IgD-negative memory B cell (primary cell): ENCODE measurements around the gene PRR12. TPM values are rescaled to one million over a fixed set of nuclear protein-coding genes. Genes with fewer than 3 reads are reported as not detected.

Experiments used
- H3K27ac Mint-ChIP-seq, 3 donors: one replicate each; pipeline ENCODE4 v1.8.0; 2020 to 2022; ENCODE audit warnings: mild to moderate bottlenecking in 3 of 3, mixed read lengths in 3 of 3, moderate library complexity in 1 of 3
- H3K27me3 Mint-ChIP-seq: one replicate; pipeline ENCODE4 v1.8.0; 2021; ENCODE audit warnings: mixed read lengths
- H3K36me3 Mint-ChIP-seq: one replicate; pipeline ENCODE4 v1.8.0; 2020; ENCODE audit warnings: mild to moderate bottlenecking, mixed read lengths
- H3K4me1 Mint-ChIP-seq, 3 donors: one replicate each; pipeline ENCODE4 v1.8.0; 2020 to 2022; ENCODE audit warnings: mixed read lengths in 3 of 3, mild to moderate bottlenecking in 1 of 3
- H3K4me3 Mint-ChIP-seq, 4 donors: one replicate each; pipeline ENCODE4 v1.8.0; 2020 to 2022; ENCODE audit warnings: mild to moderate bottlenecking in 4 of 4, mixed read lengths in 4 of 4, moderate library complexity in 3 of 4
- H3K9me3 Mint-ChIP-seq, 3 donors: one replicate each; pipeline ENCODE4 v1.8.0; 2020 to 2021; ENCODE audit warnings: mixed read lengths in 3 of 3, mild to moderate bottlenecking in 1 of 3
- polyA plus RNA-seq: library from polyadenylated mRNA; unstranded; fragments of 300-500 nt; fragmentation: Illumina TruSeq; gene quantifications from one replicate; pipeline ENCODE4 v1.2.3, GENCODE V29; 2021

PRR12 gene
- polyA plus RNA-seq, 1 donor from 2014 or later, result 0.70 TPM

DNA sequence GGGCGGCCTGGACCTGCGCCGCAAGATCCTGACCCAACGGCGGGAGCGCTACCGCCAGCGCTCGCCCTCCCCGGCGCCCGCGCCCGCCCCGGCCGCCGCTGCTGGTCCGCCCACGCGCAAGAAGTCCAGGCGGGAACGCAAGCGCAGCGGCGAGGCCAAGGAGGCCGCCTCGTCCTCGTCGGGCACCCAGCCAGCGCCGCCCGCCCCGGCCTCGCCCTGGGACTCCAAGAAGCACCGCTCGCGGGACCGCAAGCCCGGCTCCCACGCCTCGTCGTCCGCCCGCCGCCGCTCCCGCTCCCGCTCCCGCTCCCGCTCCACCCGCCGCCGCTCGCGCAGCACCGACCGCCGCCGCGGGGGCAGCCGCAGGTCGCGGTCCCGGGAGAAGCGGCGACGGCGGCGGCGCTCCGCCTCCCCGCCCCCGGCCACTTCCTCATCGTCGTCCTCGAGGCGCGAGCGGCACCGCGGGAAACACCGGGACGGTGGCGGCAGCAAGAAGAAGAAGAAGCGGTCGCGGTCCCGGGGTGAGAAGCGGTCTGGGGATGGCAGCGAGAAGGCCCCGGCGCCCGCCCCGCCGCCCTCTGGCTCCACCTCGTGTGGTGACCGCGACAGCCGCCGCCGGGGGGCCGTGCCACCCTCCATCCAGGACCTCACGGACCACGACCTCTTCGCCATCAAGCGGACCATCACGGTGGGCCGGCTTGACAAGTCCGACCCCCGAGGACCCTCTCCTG is 61.0 kb downstream of the PRR12 start:
- Mint-ChIP-seq H3K36me3 (peaks cover 3% of the 10 kb centered on the region), H3K27me3 (no peaks in the 10 kb centered on the region), H3K27ac (no peak overlapping the region), H3K9me3 (no peaks in the 10 kb centered on the region), H3K4me3 (no peak overlapping the region), H3K4me1 (no peaks in the 10 kb centered on the region)

- no peaks in the 10 kb centered on the region for H3K27me3 Mint-ChIP-seq
- no peaks in the 10 kb centered on the region for H3K9me3 Mint-ChIP-seq
- no peaks in the 10 kb centered on the region for H3K4me1 Mint-ChIP-seq
- H3K4me3 Mint-ChIP-seq, result no peak overlapping the region
- no peaks in the 10 kb centered on the region for H3K36me3 Mint-ChIP-seq
- no peak overlapping the region for H3K27ac Mint-ChIP-seq
Measured at GRCh38 chr19:49652551-49653465, 61.8 kb downstream of the PRR12 start.

DNA sequence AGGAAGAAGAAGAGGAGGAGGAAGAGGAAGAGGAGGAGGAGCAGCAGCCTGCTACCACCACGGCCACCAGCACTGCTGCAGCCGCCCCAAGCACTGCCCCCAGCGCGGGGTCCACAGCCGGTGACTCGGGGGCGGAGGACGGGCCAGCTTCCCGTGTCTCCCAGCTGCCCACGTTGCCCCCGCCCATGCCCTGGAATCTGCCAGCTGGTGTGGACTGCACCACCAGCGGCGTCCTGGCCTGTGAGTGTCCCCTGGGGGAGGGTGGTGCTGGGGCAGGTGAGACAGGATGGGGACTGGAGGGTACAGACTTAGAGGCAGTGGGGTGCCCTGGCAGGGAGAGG is 62.5 kb downstream of the PRR12 start:
- H3K36me3 Mint-ChIP-seq, result no peaks in the 10 kb centered on the region

DNA sequence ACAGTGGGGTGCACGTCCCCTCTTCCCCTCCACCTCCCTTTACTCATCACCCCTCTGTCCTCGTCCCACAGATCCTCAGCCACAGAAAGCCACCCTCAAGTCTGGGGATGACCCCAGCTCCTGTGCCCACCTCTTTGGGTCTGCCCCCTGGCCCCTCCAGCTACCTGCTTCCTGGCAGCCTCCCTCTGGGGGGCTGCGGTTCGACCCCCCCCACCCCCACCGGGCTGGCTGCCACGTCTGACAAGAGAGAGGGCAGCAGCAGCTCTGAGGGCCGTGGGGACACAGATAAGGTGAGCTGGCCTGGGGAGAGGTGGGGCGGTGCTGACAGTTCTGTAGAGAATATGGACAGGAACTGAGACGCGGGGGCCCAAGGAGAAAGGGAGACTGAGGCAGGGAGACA is 63.6 kb downstream of the PRR12 start:
- Mint-ChIP-seq H3K4me3 (peak overlapping the region in 1 of 4 donors; percentile 55), H3K27me3 (no peaks in the 10 kb centered on the region), H3K27ac (peak overlapping the region in 1 of 3 donors; percentile 12), H3K9me3 (no peaks in the 10 kb centered on the region), H3K36me3 (no peaks in the 10 kb centered on the region), H3K4me1 (no peaks in the 10 kb centered on the region)

More for the DNA sequence above, 62.5 kb downstream of the PRR12 start:
- Mint-ChIP-seq H3K9me3 (no peaks in the 10 kb centered on the region), H3K4me1 (no peaks in the 10 kb centered on the region), H3K27ac (no peak overlapping the region), H3K4me3 (no peak overlapping the region), H3K27me3 (no peaks in the 10 kb centered on the region)

DNA sequence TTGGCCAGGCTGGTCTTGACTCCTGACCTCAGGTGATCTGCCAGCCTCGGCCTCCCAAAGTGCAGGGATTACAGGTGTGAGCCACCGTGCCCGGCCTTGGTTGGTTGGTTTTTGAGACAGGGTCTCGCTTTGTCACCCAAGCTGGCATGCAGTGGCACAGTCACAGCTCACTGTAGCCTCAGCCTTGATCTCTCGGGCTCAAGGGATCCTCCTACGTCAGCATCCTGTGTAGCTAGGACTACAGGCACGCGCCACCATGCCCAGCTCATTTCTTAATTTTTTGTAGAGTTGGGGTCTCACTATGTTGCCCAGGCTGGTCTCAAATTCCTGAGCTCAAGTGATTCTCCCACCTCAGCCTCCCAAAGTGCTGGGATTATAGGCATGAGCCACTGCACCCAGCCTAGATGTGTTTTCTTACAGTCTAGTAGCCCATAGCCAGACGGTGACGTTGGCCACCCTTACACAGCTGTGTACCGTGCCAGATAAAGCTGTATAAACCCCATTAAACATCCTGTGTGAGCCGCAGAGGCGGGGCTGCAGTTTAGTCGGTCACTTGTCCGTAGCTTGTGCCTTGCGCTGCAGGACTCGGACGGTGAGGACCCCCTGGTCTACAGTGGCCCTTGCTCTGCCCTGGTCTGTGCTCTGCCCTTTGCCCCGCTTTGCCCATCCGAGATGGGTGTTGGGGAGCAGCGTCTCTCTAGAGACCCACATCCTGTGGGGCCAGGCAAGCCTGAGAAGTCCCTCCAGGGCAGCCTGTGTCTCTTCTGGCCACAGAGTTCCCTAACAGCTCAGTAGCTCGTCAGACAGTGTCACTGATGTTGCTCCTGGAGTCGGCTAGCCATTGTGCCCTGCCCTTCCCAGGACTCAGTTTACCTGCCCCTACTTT is 64.8 kb downstream of the PRR12 start:
- H3K27ac Mint-ChIP-seq, result peak overlapping the region in 2 of 3 donors; percentile 12 to 23
- peaks cover 0 to 2% (median 0%) of the 10 kb centered on the region in 3 donors for H3K4me1 Mint-ChIP-seq
- H3K27me3 Mint-ChIP-seq, result no peaks in the 10 kb centered on the region
- peak overlapping the region in 1 of 4 donors; percentile 55 for H3K4me3 Mint-ChIP-seq
- H3K36me3 Mint-ChIP-seq, result no peaks in the 10 kb centered on the region
- H3K9me3 Mint-ChIP-seq, result no peaks in the 10 kb centered on the region

- Mint-ChIP-seq H3K27me3 (no peaks in the 10 kb centered on the region), H3K4me3 (peak overlapping the region in 1 of 4 donors; percentile 38), H3K9me3 (no peaks in the 10 kb centered on the region), H3K36me3 (no peaks in the 10 kb centered on the region), H3K4me1 (peaks cover 0 to 2% (median 0%) of the 10 kb centered on the region in 3 donors), H3K27ac (peak overlapping the region in 2 of 3 donors; percentile 23 to 43)
Measured at GRCh38 chr19:49656456-49657109, 65.6 kb downstream of the PRR12 start.

DNA sequence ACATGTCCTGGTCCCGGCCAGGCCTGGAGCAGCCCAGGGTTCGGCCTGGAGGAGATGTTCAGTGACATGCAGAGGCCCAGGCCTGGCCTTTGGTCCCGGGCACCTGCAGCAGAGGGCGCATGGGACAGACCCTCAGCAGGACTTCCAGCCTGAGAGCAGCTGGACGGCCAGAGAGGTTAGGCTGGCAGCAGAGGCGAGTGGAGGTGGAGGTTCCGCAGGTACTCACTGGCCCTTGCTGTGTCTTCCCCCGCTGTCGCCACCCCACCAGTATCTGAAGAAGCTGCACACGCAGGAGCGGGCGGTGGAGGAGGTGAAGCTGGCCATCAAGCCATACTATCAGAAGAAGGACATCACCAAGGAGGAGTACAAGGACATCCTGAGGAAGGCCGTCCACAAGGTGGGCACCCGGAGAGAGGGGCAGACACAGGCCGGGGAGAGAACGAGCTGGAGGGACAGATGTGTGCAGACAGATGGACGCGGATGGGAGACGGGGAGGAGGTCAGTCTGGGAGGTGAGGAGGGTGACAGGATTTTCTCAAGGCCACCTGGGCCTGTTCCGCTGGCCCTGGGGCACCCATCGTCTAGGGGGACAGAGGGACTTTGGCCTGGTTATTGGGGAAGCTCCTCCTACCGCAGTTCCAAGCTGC is 66.6 kb downstream of the PRR12 start:
- Mint-ChIP-seq H3K36me3 (no peaks in the 10 kb centered on the region), H3K27me3 (no peaks in the 10 kb centered on the region), H3K4me3 (peak overlapping the region in 2 of 4 donors; percentile 30 to 52), H3K9me3 (no peaks in the 10 kb centered on the region), H3K27ac (no peak overlapping the region), H3K4me1 (peaks cover 0 to 2% (median 0%) of the 10 kb centered on the region in 3 donors)

- no peak overlapping the region for H3K4me3 Mint-ChIP-seq
- no peak overlapping the region for H3K27ac Mint-ChIP-seq
- H3K9me3 Mint-ChIP-seq, result no peaks in the 10 kb centered on the region
- H3K27me3 Mint-ChIP-seq, result no peaks in the 10 kb centered on the region
- H3K36me3 Mint-ChIP-seq, result no peaks in the 10 kb centered on the region
- peaks cover 0 to 5% (median 2%) of the 10 kb centered on the region in 3 donors for H3K4me1 Mint-ChIP-seq
Measured at GRCh38 chr19:49658139-49658517, 67.1 kb downstream of the PRR12 start.

- H3K4me3 Mint-ChIP-seq, result no peak overlapping the region
- H3K36me3 Mint-ChIP-seq, result no peaks in the 10 kb centered on the region
- H3K27me3 Mint-ChIP-seq, result no peaks in the 10 kb centered on the region
- H3K27ac Mint-ChIP-seq, result peak overlapping the region in 1 of 3 donors; percentile 67
- peaks cover under 1 to 5% (median 2%) of the 10 kb centered on the region in 3 donors for H3K4me1 Mint-ChIP-seq
- no peaks in the 10 kb centered on the region for H3K9me3 Mint-ChIP-seq
Measured at GRCh38 chr19:49658566-49659442, 67.8 kb downstream of the PRR12 start.

DNA sequence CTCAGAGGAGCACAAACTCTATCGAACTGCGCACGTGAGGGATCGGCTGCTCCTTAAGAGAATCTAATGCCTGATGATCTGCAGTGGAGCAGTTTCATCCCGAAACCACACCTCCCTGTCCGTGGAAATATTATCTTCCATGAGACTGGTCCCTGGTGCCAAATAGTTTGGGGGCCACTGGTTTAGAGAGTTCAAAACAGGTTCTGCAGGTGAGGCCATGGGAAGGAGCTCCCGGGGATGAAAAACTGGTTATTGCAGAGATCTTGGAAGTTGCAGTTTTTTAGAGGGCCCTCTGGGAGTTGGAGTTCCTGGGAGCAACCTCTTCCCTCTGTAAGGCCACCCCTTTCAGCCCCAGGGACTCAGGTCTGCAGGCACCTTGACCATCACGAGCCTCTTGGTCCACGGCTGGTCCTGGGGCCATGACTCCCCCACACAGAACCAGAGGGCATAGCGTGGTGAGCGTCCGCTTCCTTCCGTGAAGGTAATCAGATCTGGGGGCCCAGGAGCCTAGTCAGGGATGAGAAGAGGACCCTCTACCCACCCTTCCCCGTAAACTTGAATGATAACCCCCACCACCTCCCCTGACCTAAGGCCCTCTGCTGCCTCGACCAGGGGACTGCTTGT is 69.5 kb downstream of the PRR12 start:
- Mint-ChIP-seq H3K9me3 (no peaks in the 10 kb centered on the region), H3K27ac (peak overlapping the region in 1 of 3 donors; percentile 42), H3K4me1 (peaks cover 5 to 10% (median 8%) of the 10 kb centered on the region in 3 donors), H3K36me3 (peaks cover 2% of the 10 kb centered on the region), H3K4me3 (peak overlapping the region in 1 of 4 donors; percentile 53), H3K27me3 (no peaks in the 10 kb centered on the region)

DNA sequence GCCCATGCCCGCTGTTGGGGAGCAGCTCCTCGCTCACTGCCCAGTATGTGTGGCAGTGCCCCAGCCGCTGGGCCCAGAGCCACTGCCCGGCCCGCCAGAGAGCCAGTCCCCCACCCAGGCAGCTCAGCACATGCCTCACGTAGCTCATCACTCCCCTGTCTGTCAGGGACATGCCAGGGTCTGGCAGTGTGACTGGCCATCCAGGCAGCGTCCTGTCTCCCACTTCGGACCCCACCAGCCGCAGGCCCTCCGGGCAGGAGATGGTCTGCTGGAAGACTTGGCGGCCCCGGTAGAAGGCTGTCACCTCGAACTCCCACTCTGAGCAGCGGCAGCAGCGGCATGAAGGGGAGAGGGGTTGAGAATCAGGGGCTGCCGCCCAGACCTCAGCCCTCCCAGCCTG is 71.0 kb downstream of the PRR12 start:
- Mint-ChIP-seq H3K27me3 (peaks cover 2% of the 10 kb centered on the region), H3K36me3 (peaks cover 2% of the 10 kb centered on the region), H3K27ac (peak overlapping the region in 1 of 3 donors; percentile 63), H3K4me1 (peaks cover 14 to 18% (median 15%) of the 10 kb centered on the region in 3 donors), H3K9me3 (no peaks in the 10 kb centered on the region), H3K4me3 (peak overlapping the region in 2 of 4 donors; percentile 8 to 55)

DNA sequence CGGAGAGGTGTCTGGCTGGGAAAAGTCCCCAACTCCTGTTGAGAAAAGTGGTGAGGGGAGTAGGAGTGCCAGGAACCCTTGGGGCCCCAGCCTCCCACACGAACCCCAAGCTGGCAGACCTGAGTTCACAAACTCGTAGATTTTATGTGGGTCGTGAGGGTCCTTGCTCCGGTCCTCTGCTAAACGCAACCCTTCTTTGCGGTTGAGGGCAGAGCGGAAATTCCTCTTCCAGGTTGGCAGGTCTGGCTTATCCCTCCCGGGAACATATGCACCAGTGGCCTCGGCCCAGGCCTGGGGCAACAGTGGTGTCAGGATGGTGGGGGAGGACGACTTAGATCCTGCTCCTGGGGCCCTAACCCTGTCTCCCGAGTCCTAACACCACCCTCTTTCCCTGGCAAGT is 72.2 kb downstream of the PRR12 start:
- H3K4me1 Mint-ChIP-seq, result peaks cover 17 to 21% (median 18%) of the 10 kb centered on the region in 3 donors
- peaks cover 2% of the 10 kb centered on the region for H3K36me3 Mint-ChIP-seq
- H3K27ac Mint-ChIP-seq, result peak overlapping the region in 2 of 3 donors; percentile 98 to 99
- no peaks in the 10 kb centered on the region for H3K9me3 Mint-ChIP-seq
- peaks cover 2% of the 10 kb centered on the region for H3K27me3 Mint-ChIP-seq
- peak overlapping the region in 2 of 4 donors; percentile 80 to 96 for H3K4me3 Mint-ChIP-seq
